Measurements from ENCODE around the gene REP15. TPM values are rescaled to one million over a fixed set of nuclear protein-coding genes. Genes with fewer than 3 reads are reported as not detected.

REP15 gene
- total RNA-seq, 1 donor from 2014 or later = 4.5 TPM

DNA sequence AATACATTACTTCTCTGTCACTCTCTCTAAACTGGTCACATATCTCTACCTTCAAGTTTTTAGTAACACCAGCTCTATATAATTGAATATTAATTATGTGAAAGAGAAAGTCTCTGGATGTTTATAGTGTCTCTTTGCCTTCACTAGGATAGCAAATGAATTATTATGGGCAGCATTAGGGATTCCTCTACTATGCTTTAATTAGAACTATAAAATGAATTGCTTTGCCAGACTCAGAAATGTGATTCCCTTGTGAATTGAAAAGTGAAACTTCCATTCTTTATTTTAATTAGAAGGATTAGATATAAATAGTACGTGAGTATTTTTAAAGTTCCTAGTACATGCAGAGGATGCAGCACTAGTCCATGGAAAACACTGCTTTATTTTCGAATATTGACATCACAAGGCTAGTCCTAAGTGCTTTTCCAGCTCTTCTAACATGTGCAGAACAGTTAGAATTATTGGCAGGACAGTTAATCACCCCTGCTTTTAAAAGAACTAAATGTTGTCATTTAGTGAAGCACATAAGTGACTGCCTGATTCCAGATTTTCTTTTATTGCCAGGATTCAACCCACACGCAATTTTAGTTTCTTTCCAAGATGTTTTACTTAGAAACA is 23.0 kb upstream of the REP15 start:
- H3K27ac ChIP-seq = no peak overlapping the region
- ATAC-seq (no peak), DNase-seq (no peak)
- no peaks in the 10 kb centered on the region for H3K4me1 ChIP-seq
- no peaks in the 10 kb centered on the region for H3K27me3 ChIP-seq
- TF ChIP-seq, protein P1, sequence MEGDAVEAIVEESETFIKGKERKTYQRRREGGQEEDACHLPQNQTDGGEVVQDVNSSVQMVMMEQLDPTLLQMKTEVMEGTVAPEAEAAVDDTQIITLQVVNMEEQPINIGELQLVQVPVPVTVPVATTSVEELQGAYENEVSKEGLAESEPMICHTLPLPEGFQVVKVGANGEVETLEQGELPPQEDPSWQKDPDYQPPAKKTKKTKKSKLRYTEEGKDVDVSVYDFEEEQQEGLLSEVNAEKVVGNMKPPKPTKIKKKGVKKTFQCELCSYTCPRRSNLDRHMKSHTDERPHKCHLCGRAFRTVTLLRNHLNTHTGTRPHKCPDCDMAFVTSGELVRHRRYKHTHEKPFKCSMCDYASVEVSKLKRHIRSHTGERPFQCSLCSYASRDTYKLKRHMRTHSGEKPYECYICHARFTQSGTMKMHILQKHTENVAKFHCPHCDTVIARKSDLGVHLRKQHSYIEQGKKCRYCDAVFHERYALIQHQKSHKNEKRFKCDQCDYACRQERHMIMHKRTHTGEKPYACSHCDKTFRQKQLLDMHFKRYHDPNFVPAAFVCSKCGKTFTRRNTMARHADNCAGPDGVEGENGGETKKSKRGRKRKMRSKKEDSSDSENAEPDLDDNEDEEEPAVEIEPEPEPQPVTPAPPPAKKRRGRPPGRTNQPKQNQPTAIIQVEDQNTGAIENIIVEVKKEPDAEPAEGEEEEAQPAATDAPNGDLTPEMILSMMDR (IDR thresholded peaks at IDR 0.05) = no peak
- intact Hi-C loops (cut with DNase I) = no loop called here
- peaks cover 36% of the 10 kb centered on the region for H3K36me3 ChIP-seq
- no peaks in the 10 kb centered on the region for H3K9me3 ChIP-seq
- H3K4me3 ChIP-seq = no peak overlapping the region

DNA sequence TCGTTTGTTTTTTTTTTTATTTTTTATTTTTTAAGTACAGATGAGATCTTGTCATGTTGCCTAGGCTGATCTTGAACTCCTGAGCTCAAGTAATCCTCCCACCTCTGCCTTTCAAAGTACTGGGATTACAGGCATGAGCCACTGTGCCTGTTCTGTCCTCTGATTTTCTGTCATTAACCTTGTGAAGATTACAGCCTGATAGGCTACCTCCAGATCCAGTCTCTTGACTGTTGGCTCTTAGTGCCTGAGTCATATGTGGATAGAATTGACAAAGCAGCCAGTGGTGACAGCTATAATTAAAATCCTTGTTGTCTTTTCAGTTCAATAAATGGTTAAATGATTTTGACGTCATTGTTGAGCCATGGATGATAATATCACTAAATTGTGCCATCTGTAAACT is 21.3 kb upstream of the REP15 start:
- H3K27me3 ChIP-seq = no peaks in the 10 kb centered on the region
- no peaks in the 10 kb centered on the region for H3K4me1 ChIP-seq
- ATAC-seq = no peak
- no peak overlapping the region for H3K27ac ChIP-seq
- H3K9me3 ChIP-seq = no peaks in the 10 kb centered on the region
- H3K36me3 ChIP-seq = peaks cover 43% of the 10 kb centered on the region
- TF ChIP-seq, protein P1 (IDR thresholded peaks at IDR 0.05) = no peak
- intact Hi-C loops (cut with DNase I) = no loop called here
- DNase-seq = no peak
- no peak overlapping the region for H3K4me3 ChIP-seq

DNA sequence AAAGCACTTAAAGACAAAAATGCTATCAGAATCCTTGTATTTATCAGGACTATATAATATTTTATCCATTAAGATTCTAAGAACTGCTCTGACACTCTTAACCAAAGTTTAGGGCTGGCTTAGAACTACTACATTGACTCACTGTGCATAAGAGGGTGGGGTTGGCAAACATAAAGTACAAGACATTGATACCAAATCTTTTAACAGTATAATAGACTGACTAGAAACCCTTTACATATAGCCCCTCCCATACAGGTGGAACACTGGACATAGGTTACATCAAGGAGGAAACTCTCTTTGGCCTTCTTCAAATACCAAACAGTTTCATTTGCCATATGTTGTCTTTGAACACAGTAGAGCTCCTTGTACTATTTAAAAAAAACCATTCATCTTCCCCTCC is 15.6 kb upstream of the REP15 start:
- DNase-seq (no peak), ATAC-seq (no peak)
- peaks cover 78% of the 10 kb centered on the region for H3K36me3 ChIP-seq
- H3K4me3 ChIP-seq = no peak overlapping the region
- no peaks in the 10 kb centered on the region for H3K4me1 ChIP-seq
- no peak overlapping the region for H3K27ac ChIP-seq
- H3K27me3 ChIP-seq = no peaks in the 10 kb centered on the region
- no peaks in the 10 kb centered on the region for H3K9me3 ChIP-seq
- TF ChIP-seq, protein P1 (IDR thresholded peaks at IDR 0.05) = no peak
- intact Hi-C loops (cut with DNase I) = no loop called here

DNA sequence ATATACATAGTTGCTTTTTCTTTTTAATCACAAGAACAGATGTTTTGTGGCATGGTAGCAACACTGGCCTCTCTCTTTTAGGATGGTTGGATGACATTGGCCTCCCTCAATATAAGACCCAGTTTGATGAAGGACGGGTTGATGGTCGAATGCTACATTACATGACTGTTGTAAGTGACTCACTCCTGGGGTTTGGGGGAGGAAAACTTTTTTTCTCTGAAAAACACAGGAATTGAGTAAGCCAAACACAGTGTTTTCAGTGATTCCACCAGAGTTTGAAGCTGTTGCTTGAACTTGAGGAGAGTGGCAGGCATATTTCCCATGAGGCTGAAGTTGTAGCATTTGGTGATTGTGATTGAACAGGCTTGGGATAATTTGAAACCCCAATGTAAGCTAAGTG is 13.7 kb upstream of the REP15 start:
- ATAC-seq (no peak), DNase-seq (no peak)
- Histone ChIP-seq H3K4me1 (no peaks in the 10 kb centered on the region), H3K36me3 (peaks cover 70% of the 10 kb centered on the region), H3K4me3 (no peak overlapping the region), H3K27ac (no peak overlapping the region), H3K27me3 (no peaks in the 10 kb centered on the region), H3K9me3 (no peaks in the 10 kb centered on the region)
- TF ChIP-seq, protein P1 (IDR thresholded peaks at IDR 0.05) = no peak
- intact Hi-C loops (cut with DNase I) = no loop called here

DNA sequence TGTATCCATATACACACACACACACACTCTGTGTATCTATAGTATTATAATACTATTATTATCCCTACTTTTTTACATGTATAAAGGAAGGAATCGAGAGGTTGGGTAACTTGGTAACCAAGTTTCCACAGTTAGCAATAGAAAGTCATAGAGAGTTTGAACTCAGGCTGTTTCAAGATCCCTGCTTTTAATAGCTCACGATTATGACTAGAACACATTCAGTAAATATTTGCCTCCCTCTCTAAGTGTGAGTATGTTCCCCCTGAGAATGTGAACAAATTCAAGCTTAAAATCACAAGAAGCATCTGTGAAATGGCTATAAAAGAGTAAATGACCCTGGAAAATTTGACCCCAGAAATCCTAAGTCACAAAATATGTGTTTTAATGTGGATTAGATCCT is 11.0 kb upstream of the REP15 start:
- H3K36me3 ChIP-seq = peaks cover 82% of the 10 kb centered on the region
- no peak overlapping the region for H3K27ac ChIP-seq

More for the DNA sequence above, 11.0 kb upstream of the REP15 start:
- DNase-seq (no peak), ATAC-seq (no peak)
- H3K4me3 ChIP-seq = no peak overlapping the region
- H3K9me3 ChIP-seq = no peaks in the 10 kb centered on the region
- no peaks in the 10 kb centered on the region for H3K4me1 ChIP-seq
- TF ChIP-seq, protein P1 (IDR thresholded peaks at IDR 0.05) = no peak
- intact Hi-C loops (cut with DNase I) = no loop called here
- no peaks in the 10 kb centered on the region for H3K27me3 ChIP-seq

Data from upper lobe of right lung (tissue), 1 donor.